ENCODE data around the gene TNS3.

TNS3 gene

GRCh38 chr7:47335557-47336471 is 246.1 kb downstream of the TNS3 start:
- DNase-seq: no peak

- DNase-seq: no peak
Measured at GRCh38 chr7:47335071-47335470, 246.8 kb downstream of the TNS3 start.

GRCh38 chr7:47333959-47334358 is 248.0 kb downstream of the TNS3 start:
- no peak for DNase-seq

- no peak for DNase-seq
Measured at GRCh38 chr7:47333554-47333887, 248.4 kb downstream of the TNS3 start.

- no peak for DNase-seq
Measured at GRCh38 chr7:47332681-47333553, 249.0 kb downstream of the TNS3 start.

- no peak for DNase-seq
Measured at GRCh38 chr7:47332213-47332612, 249.7 kb downstream of the TNS3 start.

- no peak for DNase-seq
Measured at GRCh38 chr7:47331179-47331565, 250.7 kb downstream of the TNS3 start.

GRCh38 chr7:47330561-47331178 is 251.2 kb downstream of the TNS3 start:
- no peak for DNase-seq

- no peak for DNase-seq
Measured at GRCh38 chr7:47330026-47330425, 251.9 kb downstream of the TNS3 start.

GRCh38 chr7:47329320-47329926 is 252.5 kb downstream of the TNS3 start:
- no peak for DNase-seq

- DNase-seq: no peak
Measured at GRCh38 chr7:47328392-47329319, 253.3 kb downstream of the TNS3 start.

GRCh38 chr7:47327698-47328391 is 254.1 kb downstream of the TNS3 start:
- no peak for DNase-seq

GRCh38 chr7:47327346-47327697 is 254.6 kb downstream of the TNS3 start:
- no peak for DNase-seq

GRCh38 chr7:47326808-47327207 is 255.1 kb downstream of the TNS3 start:
- DNase-seq: no peak

- DNase-seq: no peak
Measured at GRCh38 chr7:47326220-47326619, 255.7 kb downstream of the TNS3 start.

- no peak for DNase-seq
Measured at GRCh38 chr7:47325337-47325736, 256.6 kb downstream of the TNS3 start.

GRCh38 chr7:47323904-47324303 is 258.0 kb downstream of the TNS3 start:
- DNase-seq: no peak

- DNase-seq: no peak
Measured at GRCh38 chr7:47322731-47323130, 259.2 kb downstream of the TNS3 start.

GRCh38 chr7:47320296-47320695 is 261.6 kb downstream of the TNS3 start:
- no peak for DNase-seq

GRCh38 chr7:47318395-47319182 is 263.3 kb downstream of the TNS3 start:
- DNase-seq: no peak

GRCh38 chr7:47317487-47317886 is 264.4 kb downstream of the TNS3 start:
- DNase-seq: no peak

Data from OCI-M1 (cell line).